Mesendoderm (in vitro differentiated cells): ENCODE results near the gene GDAP1L1.
"Not testable (repeated sequence)": the region's sequence is repeated elsewhere in the genome, so short reads cannot be mapped to it uniquely, and the experiment has no call there.

Source experiments
- DNase-seq: peaks from one replicate; pipeline ENCODE4 v3.0.0; 2013
- H2AK5ac ChIP-seq: 2 replicates; pipeline ENCODE4 v1.6.1; 2013; ENCODE audit warnings: low read length, inconsistent platforms
- H2BK120ac ChIP-seq: 2 replicates; pipeline ENCODE4 v1.6.1; 2013; ENCODE audit warnings: low read depth, mild to moderate bottlenecking, low read length, moderate library complexity, mixed read lengths
- H2BK15ac ChIP-seq: replicated peaks from 2 replicates; pipeline ENCODE4 v1.6.1; 2013; ENCODE audit warnings: low read depth, mild to moderate bottlenecking, moderate library complexity
- H2BK5ac ChIP-seq: 2 replicates; pipeline ENCODE4 v1.6.1; 2013; ENCODE audit warnings: low read length, inconsistent platforms
- H3K18ac ChIP-seq: 2 replicates; pipeline ENCODE4 v1.6.1; 2013; ENCODE audit warnings: mild to moderate bottlenecking, low read length, mixed read lengths
- H3K23ac ChIP-seq: one replicate; pipeline ENCODE4 v1.6.1; 2013; ENCODE audit warnings: low read length
- H3K27ac ChIP-seq: 2 replicates; pipeline ENCODE4 v1.5.1; 2013; ENCODE audit warnings: low read depth, mild to moderate bottlenecking, inconsistent platforms, low read length, moderate library complexity
- H3K27me3 ChIP-seq: 2 replicates; pipeline ENCODE4 v1.6.1; 2013; ENCODE audit warnings: low read length, control low read depth, mild to moderate bottlenecking, inconsistent platforms; ENCODE audit not compliant: insufficient read depth, poor library complexity
- H3K36me3 ChIP-seq: 2 replicates; pipeline ENCODE4 v1.6.1; 2013; ENCODE audit warnings: low read length, inconsistent platforms; ENCODE audit not compliant: control insufficient read depth, insufficient read depth
- H3K4ac ChIP-seq: one replicate; pipeline ENCODE4 v1.6.1; 2013; ENCODE audit warnings: low read depth, mild to moderate bottlenecking, low read length, moderate library complexity
- H3K4me1 ChIP-seq: 2 replicates; pipeline ENCODE4 v1.6.1; 2013; ENCODE audit warnings: low read depth, low read length, inconsistent platforms; ENCODE audit not compliant: control insufficient read depth
- H3K4me2 ChIP-seq: 2 replicates; pipeline ENCODE4 v1.6.1; 2013; ENCODE audit warnings: low read length
- H3K4me3 ChIP-seq: 2 replicates; pipeline ENCODE4 v1.5.1; 2013; ENCODE audit warnings: mild to moderate bottlenecking, low read length
- H3K56ac ChIP-seq: one replicate; pipeline ENCODE4 v1.6.1; 2013; ENCODE audit warnings: low read length
- H3K79me1 ChIP-seq: 2 replicates; pipeline ENCODE4 v1.6.1; 2013; ENCODE audit warnings: low read length, inconsistent platforms
- H3K79me2 ChIP-seq: 2 replicates; pipeline ENCODE4 v1.6.1; 2013; ENCODE audit warnings: mild to moderate bottlenecking, low read length; ENCODE audit not compliant: control insufficient read depth, insufficient read depth
- H3K9ac ChIP-seq: 2 replicates; pipeline ENCODE4 v1.6.1; 2013; ENCODE audit warnings: low read length, inconsistent platforms
- H4K5ac ChIP-seq: one replicate; pipeline ENCODE4 v1.6.1; 2013; ENCODE audit warnings: low read length
- H4K8ac ChIP-seq: one replicate; pipeline ENCODE4 v1.6.1; 2013; ENCODE audit warnings: low read depth, mild to moderate bottlenecking, control low read depth, low read length, moderate library complexity
- WGBS: extraction: QIAGEN DNeasy Blood & Tissue Kit; methylation state at CpG from one replicate; pipeline ENCODE4 v1.1.7; 2013; ENCODE audit warnings: low lambda C conversion rate, missing lambda C conversion rate; ENCODE audit not compliant: insufficient coverage; ENCODE audit errors: extremely low coverage; 5-methylcytosine and 5-hydroxymethylcytosine counted together

Gene GDAP1L1

GRCh38 chr20:44314870-44315269 is 67.8 kb downstream of the GDAP1L1 start:
- H3K27ac ChIP-seq: no peak overlapping the region

DNA sequence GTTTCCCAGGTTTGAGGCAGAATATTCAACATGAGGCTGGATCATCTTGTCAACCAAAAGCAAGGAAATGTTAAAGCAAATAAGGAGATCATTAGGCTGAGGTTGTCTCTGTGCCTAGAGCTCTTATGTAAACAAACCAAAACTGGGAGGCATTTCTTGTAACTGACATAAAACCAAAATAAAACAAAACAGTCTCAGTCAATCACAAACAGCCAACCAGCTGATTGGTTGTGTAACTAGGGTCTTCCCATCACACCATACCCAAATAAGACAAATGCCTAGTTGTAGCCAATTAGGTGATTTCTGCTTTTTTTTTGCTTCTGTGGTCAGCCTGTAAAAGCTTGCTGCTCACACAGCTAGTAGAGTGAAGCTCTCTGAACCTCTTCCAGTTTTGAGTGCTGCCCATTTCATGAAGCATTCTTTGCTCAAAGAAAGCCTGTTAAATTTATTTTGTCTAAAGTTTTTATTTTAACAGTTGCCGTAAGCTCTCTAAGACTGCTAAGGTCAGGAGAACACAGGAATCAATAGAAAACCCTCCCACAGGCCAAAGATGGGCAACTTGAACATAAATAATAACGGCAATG is 72.8 kb downstream of the GDAP1L1 start:
- no peak for DNase-seq
- WGBS: no CpG with 5 or more reads among the region's 2 CpGs
- no peak overlapping the region for H2AK5ac ChIP-seq
- H3K56ac ChIP-seq: no peak overlapping the region
- no peak overlapping the region for H3K9ac ChIP-seq
- H2BK15ac ChIP-seq: no peak overlapping the region
- H3K18ac ChIP-seq: no peak overlapping the region
- no peak overlapping the region for H4K8ac ChIP-seq
- no peak overlapping the region for H3K4me3 ChIP-seq
- H3K27ac ChIP-seq: no peak overlapping the region
- H3K79me1 ChIP-seq: no peaks in the 10 kb centered on the region
- H3K36me3 ChIP-seq: no peaks in the 10 kb centered on the region
- H2BK5ac ChIP-seq: no peak overlapping the region
- no peak overlapping the region for H3K23ac ChIP-seq
- no peak overlapping the region for H3K4ac ChIP-seq
- no peak overlapping the region for H4K5ac ChIP-seq
- H2BK120ac ChIP-seq: no peak overlapping the region
- H3K79me2 ChIP-seq: no peaks in the 10 kb centered on the region
- no peaks in the 10 kb centered on the region for H3K27me3 ChIP-seq
- peaks cover 2% of the 10 kb centered on the region for H3K4me1 ChIP-seq
- no peak overlapping the region for H3K4me2 ChIP-seq

More at GRCh38 chr20:44314870-44315269, 67.8 kb downstream of the GDAP1L1 start:
- no peak overlapping the region for H2AK5ac ChIP-seq
- no peaks in the 10 kb centered on the region for H3K36me3 ChIP-seq
- H3K27me3 ChIP-seq: no peaks in the 10 kb centered on the region
- no peaks in the 10 kb centered on the region for H3K79me1 ChIP-seq
- H4K5ac ChIP-seq: no peak overlapping the region
- H3K4ac ChIP-seq: no peak overlapping the region
- H3K79me2 ChIP-seq: no peaks in the 10 kb centered on the region
- no peak for DNase-seq
- H3K9ac ChIP-seq: no peak overlapping the region
- no peak overlapping the region for H3K4me3 ChIP-seq
- no peak overlapping the region for H2BK120ac ChIP-seq
- H3K56ac ChIP-seq: no peak overlapping the region
- no peak overlapping the region for H2BK5ac ChIP-seq
- H3K23ac ChIP-seq: no peak overlapping the region
- H3K4me2 ChIP-seq: no peak overlapping the region
- H3K4me1 ChIP-seq: peaks cover 3% of the 10 kb centered on the region
- no peak overlapping the region for H3K18ac ChIP-seq
- no peak overlapping the region for H4K8ac ChIP-seq
- no peak overlapping the region for H2BK15ac ChIP-seq

- H2BK120ac ChIP-seq: no peak overlapping the region
- no peak overlapping the region for H3K27ac ChIP-seq
- H3K36me3 ChIP-seq: no peaks in the 10 kb centered on the region
- no peaks in the 10 kb centered on the region for H3K79me1 ChIP-seq
- H4K8ac ChIP-seq: no peak overlapping the region
- H3K18ac ChIP-seq: no peak overlapping the region
- H3K4me1 ChIP-seq: peaks cover 2% of the 10 kb centered on the region
- no peaks in the 10 kb centered on the region for H3K79me2 ChIP-seq
- no peak for DNase-seq
- H2BK5ac ChIP-seq: peak overlapping the region; percentile 23
- no peak overlapping the region for H4K5ac ChIP-seq
- peak overlapping the region; percentile 60 for H3K56ac ChIP-seq
- H3K23ac ChIP-seq: no peak overlapping the region
- H2AK5ac ChIP-seq: no peak overlapping the region
- no peak overlapping the region for H3K4me2 ChIP-seq
- no peak overlapping the region for H3K4me3 ChIP-seq
- no peak overlapping the region for H3K9ac ChIP-seq
- H2BK15ac ChIP-seq: no peak overlapping the region
- H3K27me3 ChIP-seq: no peaks in the 10 kb centered on the region
- no CpG with 5 or more reads among the region's 1 CpG for WGBS
- H3K4ac ChIP-seq: no peak overlapping the region
Observed at GRCh38 chr20:44324343-44324742, 77.2 kb downstream of the GDAP1L1 start.

- peak; percentile 27 for DNase-seq
- H3K4me3 ChIP-seq: no peak overlapping the region
Observed at GRCh38 chr20:44326391-44327159, 79.5 kb downstream of the GDAP1L1 start.

GRCh38 chr20:44327748-44328147 is 80.6 kb downstream of the GDAP1L1 start:
- not testable (repeated sequence) for H3K18ac ChIP-seq, H3K79me2 ChIP-seq
- no CpG with 5 or more reads among the region's 7 CpGs for WGBS

More at GRCh38 chr20:44326391-44327159, 79.5 kb downstream of the GDAP1L1 start:
- Histone ChIP-seq H2BK5ac (no peak overlapping the region), H3K9ac (peak overlapping the region; percentile 31), H3K4me1 (peaks cover 2% of the 10 kb centered on the region), H4K5ac (no peak overlapping the region), H3K27ac (no peak overlapping the region), H3K23ac (peak overlapping the region; percentile 37), H2BK15ac (no peak overlapping the region), H3K4ac (peak overlapping the region; percentile 82), H3K56ac (peak overlapping the region; percentile 74), H3K79me1 (no peaks in the 10 kb centered on the region), H3K79me2 (no peaks in the 10 kb centered on the region), H2AK5ac (no peak overlapping the region), H3K18ac (peak overlapping the region; percentile 63), H3K27me3 (no peaks in the 10 kb centered on the region), H3K4me2 (peak overlapping the region; percentile 6), H2BK120ac (no peak overlapping the region), H4K8ac (peak overlapping the region; percentile 28), H3K36me3 (no peaks in the 10 kb centered on the region)
- WGBS: no CpG with 5 or more reads among the region's 50 CpGs

More at GRCh38 chr20:44327748-44328147, 80.6 kb downstream of the GDAP1L1 start:
- H2BK15ac ChIP-seq, H4K5ac ChIP-seq, H3K9ac ChIP-seq, H3K4me2 ChIP-seq, H3K4me3 ChIP-seq, H2AK5ac ChIP-seq, H2BK5ac ChIP-seq, H3K56ac ChIP-seq, H3K27ac ChIP-seq, DNase-seq, H4K8ac ChIP-seq, H2BK120ac ChIP-seq, H3K4me1 ChIP-seq, H3K79me1 ChIP-seq, H3K36me3 ChIP-seq, H3K23ac ChIP-seq, H3K4ac ChIP-seq, H3K27me3 ChIP-seq: not testable (repeated sequence)
